Ramos (cell line): ENCODE results near the gene PRMT3.
"Not testable (repeated sequence)": the region's sequence is repeated elsewhere in the genome, so short reads cannot be mapped to it uniquely, and the experiment has no call there.

Experiments
- in situ Hi-C: fragments of 300-500 bp; cut with MboI; formaldehyde crosslinking; loops from one replicate; pipeline ENCODE4 v1.14.3; 2022; ENCODE audit warnings: low sequenced_read_pairs; ENCODE audit not compliant: unreplicated experiment

PRMT3 gene

DNA sequence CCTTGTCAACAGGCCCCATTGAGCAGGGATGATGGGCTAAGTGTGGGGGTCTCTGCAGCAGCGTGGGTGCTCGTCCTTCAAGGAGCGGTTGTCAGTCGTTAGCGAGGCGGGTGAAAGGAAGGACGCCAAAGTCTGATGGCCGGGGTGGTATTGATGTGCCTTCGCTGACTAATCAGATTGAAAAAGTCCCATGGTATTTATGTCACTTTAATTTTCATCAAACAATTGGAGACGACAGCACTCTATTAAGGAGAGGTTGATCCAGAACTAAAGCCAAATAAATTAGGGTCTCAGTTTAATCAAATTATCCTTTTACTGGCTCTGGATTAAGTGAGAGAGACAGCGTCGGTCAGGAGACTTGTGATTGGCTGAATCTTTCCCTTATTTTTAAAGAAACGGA lies 14.4 kb upstream of the PRMT3 start:
- in situ Hi-C loops: no loop called here

DNA sequence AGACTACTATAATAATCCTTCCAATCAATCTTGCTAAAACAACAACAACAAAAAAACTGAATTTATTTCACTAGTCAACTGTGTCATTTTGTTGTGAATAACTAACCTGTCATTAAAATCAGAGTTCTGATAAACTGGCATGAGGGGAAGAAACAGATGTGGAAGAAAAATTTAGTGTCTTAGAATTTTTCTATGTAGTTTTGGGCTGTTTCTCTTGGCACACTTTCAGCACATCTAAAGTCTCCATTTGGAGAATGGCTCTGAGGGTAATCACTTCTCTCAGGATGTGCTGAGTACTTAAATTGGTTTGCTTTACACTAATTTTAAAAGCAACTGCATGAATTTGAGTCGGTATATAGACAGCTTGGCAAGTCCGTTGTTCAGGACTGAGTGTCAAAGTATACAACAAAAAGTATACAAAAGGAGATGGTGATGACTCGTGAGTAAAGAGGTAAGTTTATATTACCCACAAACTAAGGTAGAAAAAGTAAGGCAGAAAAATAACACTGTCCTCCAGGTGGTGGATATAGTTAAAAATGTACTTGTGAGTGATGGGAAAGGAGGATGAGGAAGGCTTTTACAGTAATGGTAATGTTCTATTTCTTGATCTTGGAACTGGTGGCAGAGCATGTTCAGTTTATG lies 13.8 kb upstream of the PRMT3 start:
- in situ Hi-C loops: no loop called here

DNA sequence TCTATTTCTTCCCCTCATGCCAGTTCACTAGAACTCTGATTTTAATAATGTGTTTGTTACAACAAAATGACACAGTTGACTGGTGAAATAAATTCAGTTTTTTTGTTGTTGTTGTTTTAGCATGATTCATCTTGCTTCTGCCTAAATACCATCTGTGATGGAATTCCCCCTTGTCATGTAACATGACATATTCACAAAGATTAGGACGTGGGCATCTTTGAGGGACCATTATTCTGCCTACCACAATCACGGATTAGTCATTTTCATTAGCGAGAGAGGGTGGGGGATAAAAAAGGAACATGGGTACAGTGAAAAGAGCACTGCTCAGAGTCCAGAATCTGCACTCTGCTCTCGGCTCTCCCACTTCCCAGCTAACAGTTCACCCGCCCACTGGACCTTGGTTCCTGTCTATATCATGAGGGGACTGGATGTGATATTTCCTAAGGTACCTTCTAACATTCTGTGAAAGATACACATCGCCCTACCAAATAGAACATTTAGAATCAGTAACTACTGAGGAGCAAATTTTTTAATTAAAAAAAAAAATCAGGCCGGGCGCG lies 12.7 kb upstream of the PRMT3 start:
- in situ Hi-C loops: no loop called here

DNA sequence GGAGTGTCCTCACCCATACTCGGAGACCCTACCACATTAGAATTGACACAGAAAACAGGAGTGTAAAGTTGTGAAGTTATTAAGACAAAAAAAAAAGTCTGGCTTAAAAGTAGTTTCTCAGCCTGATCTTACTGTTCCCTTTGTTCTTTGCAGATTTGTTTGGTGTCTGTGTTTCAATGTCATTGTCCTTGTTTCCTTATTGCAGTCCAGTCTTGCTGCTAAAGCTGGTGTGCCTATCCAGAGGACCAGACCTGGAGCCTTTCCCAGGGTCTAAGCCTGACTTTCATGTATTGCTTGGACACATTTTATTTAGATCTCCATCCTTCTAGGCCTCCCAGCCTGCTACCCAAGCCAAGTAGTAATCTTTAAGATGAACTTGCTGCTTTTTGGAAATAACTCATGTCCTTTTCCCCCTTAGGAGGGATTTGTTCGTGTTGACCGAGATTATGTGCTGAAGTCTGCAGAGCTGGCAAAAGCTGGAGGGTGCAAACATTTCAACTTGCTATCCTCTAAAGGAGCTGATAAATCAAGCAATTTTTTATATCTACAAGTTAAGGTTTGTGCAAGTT lies 11.3 kb upstream of the PRMT3 start:
- in situ Hi-C loops: no loop called here

DNA sequence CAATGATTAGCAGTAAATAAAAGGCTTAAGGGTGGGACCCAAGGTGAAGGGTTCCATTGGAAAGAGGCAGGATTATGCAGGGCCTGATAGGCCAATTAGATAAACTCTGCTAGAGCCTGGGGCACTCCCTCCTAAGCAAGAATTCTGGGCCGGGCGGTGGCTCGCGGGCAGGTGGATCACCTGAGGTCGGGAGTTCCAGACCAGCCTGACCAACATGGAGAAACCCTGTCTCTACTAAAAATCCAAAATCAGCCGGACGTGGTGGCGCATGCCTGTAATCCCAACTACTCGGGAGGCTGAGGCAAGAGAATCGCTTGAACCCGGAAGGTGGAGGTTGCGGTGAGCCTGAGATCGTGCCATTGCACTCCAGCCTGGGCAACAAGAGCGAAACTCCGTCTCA lies 1.5 kb upstream of the PRMT3 start:
- in situ Hi-C loops: not testable (repeated sequence)

DNA sequence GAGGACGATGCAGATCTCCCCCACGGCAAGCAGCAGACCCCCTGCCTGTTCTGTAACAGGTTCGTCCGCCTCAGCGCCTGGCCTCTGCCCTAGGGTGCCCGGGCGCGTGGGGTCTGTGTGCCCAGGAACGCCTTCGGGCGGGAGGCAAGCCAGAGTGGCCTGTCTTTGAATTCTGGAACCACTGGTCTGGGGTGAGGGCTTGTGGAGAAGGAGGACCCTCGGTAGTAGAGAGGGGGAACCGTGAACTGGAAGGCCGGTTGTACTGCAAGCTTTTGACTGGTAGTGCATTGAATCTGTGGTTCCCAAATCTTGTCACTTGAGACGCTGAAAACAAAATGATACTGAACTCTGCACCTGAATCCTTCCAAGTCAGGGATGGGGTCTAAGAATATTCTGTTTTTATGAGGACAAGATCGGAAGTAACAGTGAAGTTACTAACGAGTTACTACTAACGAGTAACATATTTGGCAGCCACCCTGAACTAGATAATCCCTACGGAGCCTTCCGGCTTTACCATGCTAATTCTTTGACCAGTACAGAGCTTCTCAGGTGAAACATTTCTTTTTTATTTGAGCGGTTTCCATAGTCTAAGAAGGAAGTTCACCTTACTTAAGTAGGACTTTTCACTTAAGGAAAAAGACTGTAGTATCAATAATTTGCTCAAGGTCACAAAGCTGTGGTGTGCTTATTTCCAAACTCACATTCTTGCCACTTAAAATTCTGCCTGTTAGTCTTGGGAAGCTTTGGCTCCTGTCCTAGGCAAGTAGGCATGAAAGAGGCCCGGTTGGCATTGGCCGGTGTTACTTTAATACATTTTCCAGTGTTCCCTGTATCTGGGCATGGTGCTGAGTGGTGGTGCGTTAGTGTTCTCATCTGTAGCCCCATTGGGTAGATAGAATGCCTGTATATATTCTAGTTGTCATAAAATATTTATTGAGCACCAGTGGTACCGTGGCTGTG lies 860 bp downstream of the PRMT3 start:
- in situ Hi-C loops: no loop called here

DNA sequence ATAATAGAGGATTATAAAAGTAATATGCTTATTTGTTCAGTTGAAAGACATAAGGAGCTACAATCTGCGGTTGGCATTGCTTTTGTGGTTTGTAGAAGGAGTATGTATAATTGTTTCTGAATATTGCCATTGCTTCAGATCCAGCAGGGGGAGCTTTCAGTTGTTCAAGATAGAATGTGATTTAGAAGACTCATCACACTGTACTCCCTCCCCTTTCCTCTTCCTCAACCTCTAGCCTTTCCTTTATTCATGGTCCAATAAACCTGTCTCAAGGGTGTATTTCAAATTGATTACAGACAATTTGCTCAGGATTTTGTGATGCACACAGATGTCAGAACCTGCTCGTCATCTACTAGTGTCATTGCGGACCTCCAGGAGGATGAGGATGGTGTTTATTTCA lies 9.8 kb downstream of the PRMT3 start:
- in situ Hi-C loops: no loop called here

DNA sequence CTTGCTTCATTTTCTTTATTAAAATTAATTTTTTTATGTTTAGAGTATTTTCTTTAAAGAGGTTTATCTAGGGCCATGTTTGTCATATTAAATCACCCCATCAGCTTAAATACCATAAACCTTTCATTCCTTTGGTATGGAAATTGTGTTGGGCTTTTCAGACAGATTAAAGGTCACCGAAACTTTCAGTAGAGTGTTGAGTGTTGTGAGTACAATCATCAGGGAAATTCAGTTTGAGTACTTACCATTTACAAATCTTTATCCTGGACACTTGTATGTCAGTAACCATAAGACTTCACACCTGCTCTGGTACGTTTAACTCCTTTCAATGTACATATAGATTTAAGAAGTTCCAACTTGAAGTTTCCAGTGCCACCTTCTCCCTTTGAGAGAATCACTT lies 12.0 kb downstream of the PRMT3 start:
- in situ Hi-C loops: no loop called here

DNA sequence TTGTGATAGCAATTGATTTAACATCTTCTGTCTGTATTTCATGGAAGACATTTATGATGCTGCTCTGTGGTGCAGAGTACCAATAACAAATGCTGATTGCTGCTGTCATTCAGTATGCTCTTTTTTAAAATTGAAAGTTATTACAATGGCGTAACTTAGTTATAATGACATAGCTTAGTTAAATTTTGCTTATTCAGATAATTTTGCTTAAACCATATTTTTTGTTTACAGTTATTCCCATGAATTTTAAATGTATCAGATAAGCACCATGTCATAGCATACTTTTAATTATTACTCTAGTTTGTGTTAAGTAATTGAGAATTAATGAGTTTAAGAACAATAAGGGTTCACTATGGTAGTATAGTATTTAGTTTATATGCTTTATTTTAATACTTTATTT lies 15.5 kb downstream of the PRMT3 start:
- in situ Hi-C loops: no loop called here

DNA sequence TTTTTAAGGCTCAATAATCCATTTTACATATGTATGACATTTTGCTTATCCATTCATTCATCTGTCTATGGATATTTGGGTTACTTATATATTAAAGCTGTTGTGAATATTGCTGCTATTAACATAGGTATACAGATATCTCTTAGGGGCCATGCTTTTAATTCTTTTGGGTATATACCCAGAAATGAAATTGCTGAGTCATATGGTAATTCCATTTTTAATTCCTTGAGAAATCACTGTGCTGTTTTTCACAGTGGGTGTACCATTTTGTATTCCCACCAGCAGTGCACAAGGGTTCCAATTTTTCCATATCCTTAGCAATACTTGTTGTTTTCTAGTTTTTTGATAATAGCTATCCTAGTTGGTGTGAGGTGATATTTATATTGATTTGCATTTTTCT lies 19.0 kb downstream of the PRMT3 start:
- in situ Hi-C loops: no loop called here

DNA sequence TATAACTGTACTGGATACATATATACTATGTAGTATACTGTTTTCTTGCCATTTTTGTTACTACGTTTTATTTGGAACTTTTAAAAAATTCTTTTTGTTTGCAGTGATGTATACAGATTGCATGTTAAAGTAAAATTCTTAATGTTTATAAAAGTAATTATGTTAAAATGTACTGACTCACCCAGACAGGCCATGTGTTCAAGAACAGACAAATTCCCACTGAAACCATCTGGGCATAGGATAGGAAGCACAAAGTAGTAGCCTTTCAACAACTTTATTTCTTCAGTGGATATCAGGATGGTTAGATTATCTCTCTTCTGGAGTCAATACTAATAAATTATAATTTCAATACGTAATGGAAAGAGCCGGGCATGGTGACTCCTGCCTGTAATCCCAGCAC lies 19.8 kb downstream of the PRMT3 start:
- in situ Hi-C loops: no loop called here

DNA sequence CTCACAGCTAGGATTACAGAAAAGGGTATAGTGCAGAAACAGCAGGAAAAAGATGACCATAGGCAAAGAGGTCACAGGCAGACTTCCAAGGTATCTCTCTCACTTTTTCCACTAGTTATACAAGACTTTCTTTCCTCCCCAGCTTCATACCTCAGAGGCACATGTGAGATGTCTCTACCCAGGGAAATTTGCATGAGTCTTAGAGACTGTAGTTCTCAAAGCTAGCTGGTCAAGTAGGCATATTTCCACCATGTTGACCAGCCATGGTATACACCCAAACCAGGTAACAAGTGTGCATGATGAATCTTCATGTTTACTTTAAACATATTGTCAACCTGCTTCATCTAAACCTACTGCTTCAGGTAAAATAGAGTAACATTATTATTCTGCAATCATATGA lies 27.9 kb downstream of the PRMT3 start:
- in situ Hi-C loops: no loop called here

DNA sequence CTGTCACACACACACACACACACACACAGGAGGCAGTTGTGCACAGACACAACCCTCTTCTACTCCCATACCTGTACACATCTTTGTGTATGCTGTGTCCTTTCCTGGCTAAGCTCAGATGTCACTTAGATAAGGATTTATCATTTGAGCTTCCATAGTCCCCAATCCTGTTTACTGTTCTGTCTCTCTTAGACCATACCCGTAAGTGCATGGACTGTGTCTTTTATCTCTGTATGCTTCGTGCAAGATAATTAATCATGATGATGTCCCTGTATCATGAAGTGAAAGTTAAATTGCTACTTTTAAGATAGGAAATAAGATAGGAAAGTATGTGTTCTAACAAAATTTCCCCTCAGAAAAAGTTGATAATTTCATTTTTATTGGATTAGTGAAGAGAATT lies 30.3 kb downstream of the PRMT3 start:
- in situ Hi-C loops: no loop called here

DNA sequence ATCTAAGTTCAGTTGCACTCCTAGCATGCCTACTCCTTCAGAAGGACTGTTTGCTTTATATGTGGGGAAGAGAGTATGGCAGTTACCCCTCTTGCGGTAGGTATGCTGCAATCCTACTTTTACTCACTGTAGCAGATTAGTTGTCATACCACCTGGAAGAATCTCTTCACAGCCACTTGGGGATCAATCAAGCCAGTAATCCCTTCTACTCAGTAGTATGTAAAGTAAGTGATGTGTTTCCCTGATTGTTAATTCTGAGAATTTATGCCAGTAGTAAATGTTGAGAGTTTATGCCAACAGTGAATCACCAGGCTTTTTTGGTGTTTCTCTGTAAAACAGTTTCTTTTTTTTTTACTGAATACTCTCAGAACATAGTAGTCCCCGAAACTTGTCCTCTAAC lies 34.4 kb downstream of the PRMT3 start:
- in situ Hi-C loops: no loop called here

DNA sequence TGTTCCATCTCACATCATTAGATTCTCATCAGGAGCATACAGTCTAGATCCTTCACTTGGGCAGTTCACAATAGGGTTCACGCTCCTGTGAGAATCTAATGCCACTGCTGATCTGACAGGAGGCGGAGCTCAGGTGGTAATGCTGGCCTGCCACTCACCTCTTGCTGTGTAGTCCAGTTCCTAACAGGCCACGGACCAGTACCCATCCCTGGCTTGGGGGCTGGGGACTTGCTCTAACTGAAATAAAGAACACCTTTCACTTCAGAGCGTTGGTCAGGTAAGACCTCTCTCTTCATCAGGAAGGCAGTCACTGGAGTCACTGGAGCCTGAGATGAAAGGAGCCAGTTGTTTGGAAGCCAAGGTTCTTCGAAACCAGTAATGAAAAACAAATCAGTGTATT lies 41.7 kb downstream of the PRMT3 start:
- in situ Hi-C loops: no loop called here

DNA sequence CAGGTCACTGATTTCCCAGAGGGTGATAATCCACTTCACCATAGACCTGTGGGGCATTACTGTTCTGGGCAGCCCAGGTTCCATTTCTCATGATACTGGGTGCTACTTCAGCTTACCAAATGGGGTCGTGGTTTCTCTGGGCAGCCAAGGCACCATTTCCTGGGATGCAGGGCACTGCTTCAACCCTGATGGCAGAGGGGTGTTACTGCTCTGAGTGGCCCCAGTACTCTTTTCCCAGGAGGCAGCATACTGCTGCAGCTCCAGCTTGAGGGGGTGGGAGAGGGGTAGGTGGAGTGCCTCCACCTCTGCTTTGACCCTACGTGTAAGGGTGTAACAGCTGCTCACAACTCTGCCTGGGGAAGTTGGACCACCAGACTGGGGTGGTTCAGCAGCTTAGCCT lies 51.1 kb downstream of the PRMT3 start:
- in situ Hi-C loops: no loop called here

DNA sequence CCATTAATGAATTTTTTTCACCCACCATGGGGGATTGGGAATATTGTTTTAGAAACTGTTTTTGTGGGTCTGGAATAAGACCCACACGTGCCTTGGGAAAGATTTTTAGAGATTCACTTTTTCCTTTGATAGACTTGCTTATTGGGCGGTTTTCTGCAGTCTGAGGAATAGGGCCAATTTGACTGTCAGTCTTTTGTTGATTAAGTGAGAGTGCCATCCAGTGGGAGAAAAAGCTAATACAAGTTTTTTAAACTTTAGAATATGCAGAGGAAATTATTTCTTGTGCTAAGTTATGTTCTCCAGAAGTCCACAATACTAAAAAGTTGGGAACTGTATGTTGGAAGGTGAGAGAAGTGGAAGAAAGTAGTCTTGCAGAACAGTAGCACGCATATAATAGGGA lies 56.1 kb downstream of the PRMT3 start:
- in situ Hi-C loops: no loop called here

DNA sequence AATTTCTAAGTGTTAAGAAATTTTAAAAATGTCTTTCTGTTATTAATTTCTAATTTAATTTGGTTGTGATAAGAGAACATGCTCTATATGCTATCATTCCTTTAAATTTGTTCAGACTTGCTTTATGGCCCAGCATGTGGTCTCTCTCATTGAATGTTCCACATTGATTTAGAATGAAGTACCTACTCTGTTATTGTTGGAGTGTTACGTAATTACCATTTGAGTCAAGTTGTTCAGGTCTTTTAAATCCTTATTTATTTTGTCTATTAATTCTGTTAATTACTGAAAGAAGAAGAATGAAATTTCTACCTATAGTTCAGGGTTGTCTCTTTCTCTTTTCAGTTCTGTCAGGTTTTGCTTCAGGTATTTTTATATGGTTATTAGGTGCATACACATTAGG lies 57.0 kb downstream of the PRMT3 start:
- in situ Hi-C loops: no loop called here

DNA sequence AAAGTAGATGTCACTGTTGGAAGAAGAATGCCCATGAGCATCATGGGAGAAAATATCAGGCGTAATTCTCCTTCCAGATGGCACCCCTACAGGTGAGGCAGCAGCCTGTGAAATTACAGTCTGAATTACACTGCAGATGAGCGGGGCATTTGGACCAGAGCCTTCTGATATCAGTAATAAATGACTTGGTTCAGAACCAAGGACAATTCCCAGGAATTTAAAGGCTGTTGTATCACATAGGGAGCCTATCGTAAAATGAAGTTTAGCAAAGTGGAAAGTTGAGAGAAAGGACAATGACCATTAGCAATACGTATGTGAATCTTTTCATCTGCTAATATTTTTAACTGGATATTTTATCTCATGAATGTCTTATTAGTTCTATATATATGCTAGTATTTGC lies 61.3 kb downstream of the PRMT3 start:
- in situ Hi-C loops: no loop called here

DNA sequence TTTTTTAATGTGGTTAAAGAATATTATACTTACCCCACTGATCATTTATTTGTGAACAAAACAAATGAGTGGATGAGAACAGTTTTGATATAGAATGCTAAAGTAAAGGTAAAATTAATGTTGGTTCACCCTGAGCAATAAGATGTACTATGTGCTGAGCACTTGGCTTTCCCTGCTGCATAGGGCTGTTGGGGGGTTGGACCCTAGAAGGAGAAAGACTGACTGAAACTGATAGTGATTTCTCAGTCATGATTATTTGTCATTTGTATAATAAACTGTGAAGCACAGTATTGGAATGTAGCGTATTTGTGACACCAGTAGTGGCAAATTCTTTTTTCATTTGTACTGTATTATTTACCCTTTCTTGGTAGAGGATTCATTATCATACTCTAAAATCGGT lies 63.3 kb downstream of the PRMT3 start:
- in situ Hi-C loops: no loop called here

DNA sequence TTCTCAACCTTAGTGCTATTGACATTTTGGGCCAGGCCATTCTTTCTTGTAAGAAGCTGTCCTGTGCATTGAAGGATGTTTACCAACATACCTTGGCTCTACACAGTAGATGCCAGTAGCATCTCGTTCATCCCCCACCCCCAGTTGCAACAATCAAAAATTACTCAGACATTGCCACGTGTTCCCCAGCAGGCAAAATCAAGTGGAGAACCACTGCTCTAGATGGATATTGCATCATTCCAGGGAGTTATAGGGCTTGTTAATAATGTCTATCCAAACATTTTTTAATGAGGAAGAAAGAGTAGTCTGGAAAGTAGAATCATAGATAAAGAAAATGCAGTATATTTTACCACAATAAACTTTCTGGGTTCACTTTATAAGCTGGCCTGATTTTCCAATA lies 64.1 kb downstream of the PRMT3 start:
- in situ Hi-C loops: no loop called here
